ENCODE data around the gene ZFY. TPM values are rescaled to one million over a fixed set of nuclear protein-coding genes. Genes with fewer than 3 reads are reported as not detected.

Gene ZFY
- total RNA-seq, 1 donor from 2014 or later, result 16.8 TPM

- TF ChIP-seq, protein P1, sequence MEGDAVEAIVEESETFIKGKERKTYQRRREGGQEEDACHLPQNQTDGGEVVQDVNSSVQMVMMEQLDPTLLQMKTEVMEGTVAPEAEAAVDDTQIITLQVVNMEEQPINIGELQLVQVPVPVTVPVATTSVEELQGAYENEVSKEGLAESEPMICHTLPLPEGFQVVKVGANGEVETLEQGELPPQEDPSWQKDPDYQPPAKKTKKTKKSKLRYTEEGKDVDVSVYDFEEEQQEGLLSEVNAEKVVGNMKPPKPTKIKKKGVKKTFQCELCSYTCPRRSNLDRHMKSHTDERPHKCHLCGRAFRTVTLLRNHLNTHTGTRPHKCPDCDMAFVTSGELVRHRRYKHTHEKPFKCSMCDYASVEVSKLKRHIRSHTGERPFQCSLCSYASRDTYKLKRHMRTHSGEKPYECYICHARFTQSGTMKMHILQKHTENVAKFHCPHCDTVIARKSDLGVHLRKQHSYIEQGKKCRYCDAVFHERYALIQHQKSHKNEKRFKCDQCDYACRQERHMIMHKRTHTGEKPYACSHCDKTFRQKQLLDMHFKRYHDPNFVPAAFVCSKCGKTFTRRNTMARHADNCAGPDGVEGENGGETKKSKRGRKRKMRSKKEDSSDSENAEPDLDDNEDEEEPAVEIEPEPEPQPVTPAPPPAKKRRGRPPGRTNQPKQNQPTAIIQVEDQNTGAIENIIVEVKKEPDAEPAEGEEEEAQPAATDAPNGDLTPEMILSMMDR (IDR thresholded peaks at IDR 0.05; ENCODE audit: insufficient read depth, low read depth, low read length), result no peak
- no peak for TF ChIP-seq EZH2 (IDR thresholded peaks at IDR 0.05; ENCODE audit: insufficient read depth, low read length)
- Histone ChIP-seq H3K9ac (ENCODE audit: low read length) (no peak overlapping the region), H2AFZ (ENCODE audit: low read depth, low read length) (no peak overlapping the region), H3K36me3 (ENCODE audit: insufficient read depth, low read length) (no peaks in the 10 kb centered on the region), H3K4me3 (ENCODE audit: insufficient read depth, low read depth, low read length) (no peak overlapping the region), H3K4me2 (ENCODE audit: low read length) (peak overlapping the region; percentile 91), H3K27ac (ENCODE audit: low read depth, low read length) (no peak overlapping the region), H4K20me1 (ENCODE audit: insufficient read depth, low read length) (no peaks in the 10 kb centered on the region), H3K79me2 (ENCODE audit: insufficient read depth, low read length) (no peaks in the 10 kb centered on the region), H3K27me3 (ENCODE audit: insufficient read depth, low read length) (no peaks in the 10 kb centered on the region), H3K9me3 (ENCODE audit: insufficient read depth, low read depth, low read length) (no peaks in the 10 kb centered on the region), H3K4me1 (ENCODE audit: insufficient read depth, low read length) (peaks cover 2% of the 10 kb centered on the region)
- no peaks in the 10 kb centered on the region for H3K27me3 Mint-ChIP-seq (ENCODE audit: low read depth, unreplicated experiment)
- no peak overlapping the region for H3K27ac Mint-ChIP-seq (ENCODE audit: unreplicated experiment)
- H3K9me3 Mint-ChIP-seq (ENCODE audit: unreplicated experiment), result no peaks in the 10 kb centered on the region
- FAIRE-seq (no peak), DNase-seq (ENCODE audit: low read depth) (no peak)
- peaks cover 14% of the 10 kb centered on the region for H3K4me1 Mint-ChIP-seq (ENCODE audit: low read depth, unreplicated experiment)
- H3K4me3 Mint-ChIP-seq (ENCODE audit: unreplicated experiment), result no peak overlapping the region
- H3K36me3 Mint-ChIP-seq (ENCODE audit: low read depth, unreplicated experiment), result no peaks in the 10 kb centered on the region
Observed at GRCh38 chrY:3002190-3002589, 67.0 kb downstream of the ZFY start.

- peak overlapping the region; percentile 60 for H3K4me3 Mint-ChIP-seq (ENCODE audit: unreplicated experiment)
Observed at GRCh38 chrY:3002680-3003515, 67.7 kb downstream of the ZFY start.

More at GRCh38 chrY:3002680-3003515, 67.7 kb downstream of the ZFY start:
- no peaks in the 10 kb centered on the region for H3K27me3 ChIP-seq (ENCODE audit: insufficient read depth, low read length)
- H3K27ac ChIP-seq (ENCODE audit: low read depth, low read length), result no peak overlapping the region
- peak overlapping the region; percentile 64 for H3K9ac ChIP-seq (ENCODE audit: low read length)
- H2AFZ ChIP-seq (ENCODE audit: low read depth, low read length), result peak overlapping the region; percentile 73
- peak overlapping the region; percentile 39 for H3K4me3 ChIP-seq (ENCODE audit: insufficient read depth, low read depth, low read length)
- H3K9me3 ChIP-seq (ENCODE audit: insufficient read depth, low read depth, low read length), result no peaks in the 10 kb centered on the region
- FAIRE-seq (no peak), DNase-seq (ENCODE audit: low read depth) (no peak)
- Mint-ChIP-seq H3K36me3 (ENCODE audit: low read depth, unreplicated experiment) (no peaks in the 10 kb centered on the region), H3K27me3 (ENCODE audit: low read depth, unreplicated experiment) (no peaks in the 10 kb centered on the region), H3K4me1 (ENCODE audit: low read depth, unreplicated experiment) (peaks cover 14% of the 10 kb centered on the region), H3K9me3 (ENCODE audit: unreplicated experiment) (no peaks in the 10 kb centered on the region), H3K27ac (ENCODE audit: unreplicated experiment) (no peak overlapping the region)
- no peak for TF ChIP-seq EZH2 (IDR thresholded peaks at IDR 0.05; ENCODE audit: insufficient read depth, low read length)
- TF ChIP-seq, protein P1 (IDR thresholded peaks at IDR 0.05; ENCODE audit: insufficient read depth, low read depth, low read length), result no peak
- H3K36me3 ChIP-seq (ENCODE audit: insufficient read depth, low read length), result no peaks in the 10 kb centered on the region
- H3K4me2 ChIP-seq (ENCODE audit: low read length), result peak overlapping the region; percentile 91
- peaks cover 2% of the 10 kb centered on the region for H3K4me1 ChIP-seq (ENCODE audit: insufficient read depth, low read length)
- H4K20me1 ChIP-seq (ENCODE audit: insufficient read depth, low read length), result no peaks in the 10 kb centered on the region
- H3K79me2 ChIP-seq (ENCODE audit: insufficient read depth, low read length), result no peaks in the 10 kb centered on the region

Measured in astrocyte (in vitro differentiated cells and primary cell).